ENCODE results near the gene RGP1. TPM values are rescaled to one million over a fixed set of nuclear protein-coding genes. Genes with fewer than 3 reads are reported as not detected.

RGP1 gene
- total RNA-seq, 2 experiments from 2014 or later = 12.7 to 13.4 TPM

- no peaks in the 10 kb centered on the region for H3K4me1 Mint-ChIP-seq
- H3K36me3 Mint-ChIP-seq = peaks cover 24% of the 10 kb centered on the region
Observed at GRCh38 chr9:35714123-35714522, 35.0 kb upstream of the RGP1 start.

GRCh38 chr9:35714579-35715252 is 34.4 kb upstream of the RGP1 start:
- H3K27me3 Mint-ChIP-seq = no peaks in the 10 kb centered on the region
- no peak for DNase-seq
- no peaks in the 10 kb centered on the region for H3K4me1 Mint-ChIP-seq
- peak overlapping the region; percentile 2 for H3K27ac Mint-ChIP-seq
- no peaks in the 10 kb centered on the region for H3K9me3 Mint-ChIP-seq
- H3K4me3 Mint-ChIP-seq = no peak overlapping the region
- H3K36me3 Mint-ChIP-seq = peaks cover 22% of the 10 kb centered on the region

More at GRCh38 chr9:35714123-35714522, 35.0 kb upstream of the RGP1 start:
- H3K4me3 Mint-ChIP-seq = no peak overlapping the region
- no peak for DNase-seq
- H3K9me3 Mint-ChIP-seq = no peaks in the 10 kb centered on the region
- H3K27ac Mint-ChIP-seq = peak overlapping the region; percentile 2
- H3K27me3 Mint-ChIP-seq = no peaks in the 10 kb centered on the region

GRCh38 chr9:35716230-35716629 is 32.9 kb upstream of the RGP1 start:
- no peak overlapping the region for H3K4me3 Mint-ChIP-seq
- DNase-seq = no peak
- H3K27me3 Mint-ChIP-seq = no peaks in the 10 kb centered on the region
- H3K36me3 Mint-ChIP-seq = peaks cover 14% of the 10 kb centered on the region
- H3K9me3 Mint-ChIP-seq = no peaks in the 10 kb centered on the region
- no peak overlapping the region for H3K27ac Mint-ChIP-seq
- H3K4me1 Mint-ChIP-seq = no peaks in the 10 kb centered on the region

- H3K36me3 Mint-ChIP-seq = peaks cover 18% of the 10 kb centered on the region
- no peak for DNase-seq
- H3K27me3 Mint-ChIP-seq = no peaks in the 10 kb centered on the region
- H3K4me3 Mint-ChIP-seq = no peak overlapping the region
- H3K4me1 Mint-ChIP-seq = no peaks in the 10 kb centered on the region
- no peak overlapping the region for H3K27ac Mint-ChIP-seq
- no peaks in the 10 kb centered on the region for H3K9me3 Mint-ChIP-seq
Observed at GRCh38 chr9:35717132-35717870, 31.8 kb upstream of the RGP1 start.

- Mint-ChIP-seq H3K27me3 (no peaks in the 10 kb centered on the region), H3K4me1 (no peaks in the 10 kb centered on the region), H3K9me3 (no peaks in the 10 kb centered on the region), H3K27ac (no peak overlapping the region), H3K4me3 (no peak overlapping the region), H3K36me3 (peaks cover 22% of the 10 kb centered on the region)
- DNase-seq = no peak
Observed at GRCh38 chr9:35718721-35719511, 30.2 kb upstream of the RGP1 start.

- H3K36me3 Mint-ChIP-seq = peaks cover 27% of the 10 kb centered on the region
- H3K4me3 Mint-ChIP-seq = no peak overlapping the region
- no peak for DNase-seq
- H3K4me1 Mint-ChIP-seq = no peaks in the 10 kb centered on the region
- H3K27me3 Mint-ChIP-seq = no peaks in the 10 kb centered on the region
- H3K9me3 Mint-ChIP-seq = no peaks in the 10 kb centered on the region
- H3K27ac Mint-ChIP-seq = no peak overlapping the region
Observed at GRCh38 chr9:35719546-35719945, 29.5 kb upstream of the RGP1 start.

GRCh38 chr9:35723426-35723825 is 25.7 kb upstream of the RGP1 start:
- Mint-ChIP-seq H3K4me3 (no peak overlapping the region), H3K27me3 (no peaks in the 10 kb centered on the region), H3K27ac (no peak overlapping the region), H3K9me3 (no peaks in the 10 kb centered on the region), H3K4me1 (peaks cover 8% of the 10 kb centered on the region), H3K36me3 (peaks cover 28% of the 10 kb centered on the region)
- no peak for DNase-seq

- DNase-seq = no peak
- Mint-ChIP-seq H3K4me3 (no peak overlapping the region), H3K9me3 (no peaks in the 10 kb centered on the region), H3K27ac (no peak overlapping the region), H3K36me3 (peaks cover 27% of the 10 kb centered on the region), H3K27me3 (no peaks in the 10 kb centered on the region), H3K4me1 (peaks cover 8% of the 10 kb centered on the region)
Observed at GRCh38 chr9:35723908-35724307, 25.2 kb upstream of the RGP1 start.

GRCh38 chr9:35725362-35725761 is 23.7 kb upstream of the RGP1 start:
- Mint-ChIP-seq H3K4me1 (peaks cover 8% of the 10 kb centered on the region), H3K4me3 (no peak overlapping the region), H3K27me3 (no peaks in the 10 kb centered on the region), H3K9me3 (no peaks in the 10 kb centered on the region), H3K36me3 (peaks cover 24% of the 10 kb centered on the region), H3K27ac (no peak overlapping the region)
- no peak for DNase-seq

GRCh38 chr9:35726931-35727330 is 22.2 kb upstream of the RGP1 start:
- Mint-ChIP-seq H3K36me3 (peaks cover 21% of the 10 kb centered on the region), H3K4me1 (peaks cover 12% of the 10 kb centered on the region), H3K9me3 (no peaks in the 10 kb centered on the region), H3K4me3 (peak overlapping the region; percentile 42), H3K27me3 (no peaks in the 10 kb centered on the region), H3K27ac (peak overlapping the region; percentile 57)
- no peak for DNase-seq

GRCh38 chr9:35727676-35728040 is 21.4 kb upstream of the RGP1 start:
- no peak for DNase-seq
- Mint-ChIP-seq H3K9me3 (no peaks in the 10 kb centered on the region), H3K36me3 (peaks cover 21% of the 10 kb centered on the region), H3K4me1 (peaks cover 12% of the 10 kb centered on the region), H3K27me3 (no peaks in the 10 kb centered on the region), H3K27ac (no peak overlapping the region), H3K4me3 (no peak overlapping the region)

GRCh38 chr9:35728041-35728971 is 20.8 kb upstream of the RGP1 start:
- H3K27ac Mint-ChIP-seq = no peak overlapping the region
- H3K9me3 Mint-ChIP-seq = no peaks in the 10 kb centered on the region
- H3K36me3 Mint-ChIP-seq = peaks cover 19% of the 10 kb centered on the region
- no peaks in the 10 kb centered on the region for H3K27me3 Mint-ChIP-seq
- H3K4me3 Mint-ChIP-seq = no peak overlapping the region
- DNase-seq = peak; percentile 60
- peaks cover 17% of the 10 kb centered on the region for H3K4me1 Mint-ChIP-seq

- Mint-ChIP-seq H3K27me3 (no peaks in the 10 kb centered on the region), H3K9me3 (no peaks in the 10 kb centered on the region), H3K4me3 (no peak overlapping the region), H3K4me1 (peaks cover 21% of the 10 kb centered on the region), H3K27ac (no peak overlapping the region), H3K36me3 (peaks cover 17% of the 10 kb centered on the region)
- no peak for DNase-seq
Observed at GRCh38 chr9:35729101-35729500, 20.0 kb upstream of the RGP1 start.

GRCh38 chr9:35729700-35730485 is 19.2 kb upstream of the RGP1 start:
- H3K4me3 Mint-ChIP-seq = no peak overlapping the region
- no peaks in the 10 kb centered on the region for H3K9me3 Mint-ChIP-seq
- H3K36me3 Mint-ChIP-seq = peaks cover 9% of the 10 kb centered on the region
- peak overlapping the region; percentile 7 for H3K27ac Mint-ChIP-seq
- peaks cover 24% of the 10 kb centered on the region for H3K4me1 Mint-ChIP-seq
- peak; percentile 26 for DNase-seq
- H3K27me3 Mint-ChIP-seq = no peaks in the 10 kb centered on the region
